ENCODE data around the gene GABRQ.

The GABRQ gene

DNA sequence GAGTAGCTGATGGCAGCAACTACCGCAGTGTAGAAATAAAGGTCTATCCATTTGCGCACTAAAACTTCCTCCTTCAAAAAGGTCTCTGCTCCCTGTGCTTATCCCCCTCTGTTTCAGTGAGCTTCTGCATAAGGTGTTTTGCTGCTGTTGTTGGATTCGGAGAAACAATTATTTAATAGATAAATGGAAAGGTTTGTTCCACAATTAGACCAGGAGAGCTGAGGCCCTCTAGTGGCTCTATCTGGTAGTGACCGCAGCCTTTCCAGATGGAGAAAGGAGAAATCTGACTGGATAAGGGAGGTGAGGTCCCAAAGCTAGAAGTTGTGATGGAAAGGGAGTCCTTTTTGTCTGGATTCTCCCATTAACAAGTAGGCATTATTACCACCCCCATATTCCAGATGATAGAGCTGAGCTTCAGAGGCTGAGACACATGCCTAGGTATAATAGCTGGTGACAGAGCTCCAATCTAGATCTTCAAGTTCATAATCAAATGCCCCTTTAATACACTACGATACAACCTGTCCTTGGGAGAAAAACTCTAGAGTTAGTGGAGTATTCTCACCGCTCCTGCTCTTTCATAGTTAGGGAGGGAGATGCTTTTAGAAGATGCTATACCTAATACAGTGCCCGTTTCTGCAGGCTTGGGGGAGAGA is 5.1 kb upstream of the GABRQ start:
- TF ChIP-seq, protein P1, sequence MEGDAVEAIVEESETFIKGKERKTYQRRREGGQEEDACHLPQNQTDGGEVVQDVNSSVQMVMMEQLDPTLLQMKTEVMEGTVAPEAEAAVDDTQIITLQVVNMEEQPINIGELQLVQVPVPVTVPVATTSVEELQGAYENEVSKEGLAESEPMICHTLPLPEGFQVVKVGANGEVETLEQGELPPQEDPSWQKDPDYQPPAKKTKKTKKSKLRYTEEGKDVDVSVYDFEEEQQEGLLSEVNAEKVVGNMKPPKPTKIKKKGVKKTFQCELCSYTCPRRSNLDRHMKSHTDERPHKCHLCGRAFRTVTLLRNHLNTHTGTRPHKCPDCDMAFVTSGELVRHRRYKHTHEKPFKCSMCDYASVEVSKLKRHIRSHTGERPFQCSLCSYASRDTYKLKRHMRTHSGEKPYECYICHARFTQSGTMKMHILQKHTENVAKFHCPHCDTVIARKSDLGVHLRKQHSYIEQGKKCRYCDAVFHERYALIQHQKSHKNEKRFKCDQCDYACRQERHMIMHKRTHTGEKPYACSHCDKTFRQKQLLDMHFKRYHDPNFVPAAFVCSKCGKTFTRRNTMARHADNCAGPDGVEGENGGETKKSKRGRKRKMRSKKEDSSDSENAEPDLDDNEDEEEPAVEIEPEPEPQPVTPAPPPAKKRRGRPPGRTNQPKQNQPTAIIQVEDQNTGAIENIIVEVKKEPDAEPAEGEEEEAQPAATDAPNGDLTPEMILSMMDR (IDR thresholded peaks at IDR 0.05; ENCODE audit: control insufficient read depth, extremely low read depth, insufficient read depth), result peak; percentile 59
- no peak for DNase-seq (ENCODE audit: low read depth)
- H3K4me3 ChIP-seq (ENCODE audit: low read depth, low read length), result no peak overlapping the region

DNA sequence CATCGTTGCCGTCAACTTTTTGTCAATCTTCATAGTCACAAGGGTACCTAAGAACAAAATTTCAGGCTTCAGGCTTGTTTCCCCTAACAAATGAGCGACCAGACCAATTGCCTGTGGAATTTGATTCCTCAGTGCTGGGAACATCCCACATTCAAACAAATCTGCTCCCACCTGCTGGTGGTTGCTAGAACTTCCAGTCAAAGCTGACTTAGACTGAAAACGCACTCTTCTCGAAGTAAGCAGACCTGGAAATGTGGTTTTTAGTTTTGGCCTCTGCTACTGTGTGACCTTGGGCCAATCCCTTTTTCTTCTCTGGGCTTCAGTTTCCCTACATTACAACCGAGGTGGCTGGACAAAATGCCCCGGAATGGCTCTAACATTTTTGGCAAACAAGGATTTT is 1.8 kb upstream of the GABRQ start:
- no peak for DNase-seq (ENCODE audit: low read depth)
- TF ChIP-seq, protein P1 (IDR thresholded peaks at IDR 0.05; ENCODE audit: control insufficient read depth, extremely low read depth, insufficient read depth), result peak; percentile 57

DNA sequence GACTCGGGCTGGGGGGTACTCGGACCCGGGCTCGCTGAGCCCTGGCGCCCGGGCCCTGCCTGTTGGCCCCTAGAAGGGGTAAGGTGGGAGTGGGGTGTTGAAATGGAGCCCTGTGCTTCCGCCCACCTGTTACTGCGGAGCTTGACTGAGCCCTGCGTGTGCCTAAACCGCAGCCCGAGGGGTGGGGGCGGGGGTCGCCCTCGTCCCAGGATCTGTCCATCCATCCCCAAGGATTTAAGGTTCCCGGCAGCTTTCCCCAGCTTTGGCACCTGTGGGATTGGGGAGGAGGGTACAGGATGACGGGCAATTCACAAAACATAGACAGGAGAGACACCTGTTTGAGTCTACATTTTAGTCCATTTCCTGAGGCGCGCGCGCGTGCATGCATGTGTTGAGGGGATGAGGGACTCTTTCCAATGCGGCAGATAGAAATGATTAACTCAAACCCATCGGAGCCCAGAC is 779 bp downstream of the GABRQ start:
- DNase-seq (ENCODE audit: low read depth), result no peak
- no peak overlapping the region for H3K4me3 ChIP-seq (ENCODE audit: low read depth, low read length)

More for the DNA sequence above, 1.8 kb upstream of the GABRQ start:
- no peak overlapping the region for H3K4me3 ChIP-seq (ENCODE audit: low read depth, low read length)

DNA sequence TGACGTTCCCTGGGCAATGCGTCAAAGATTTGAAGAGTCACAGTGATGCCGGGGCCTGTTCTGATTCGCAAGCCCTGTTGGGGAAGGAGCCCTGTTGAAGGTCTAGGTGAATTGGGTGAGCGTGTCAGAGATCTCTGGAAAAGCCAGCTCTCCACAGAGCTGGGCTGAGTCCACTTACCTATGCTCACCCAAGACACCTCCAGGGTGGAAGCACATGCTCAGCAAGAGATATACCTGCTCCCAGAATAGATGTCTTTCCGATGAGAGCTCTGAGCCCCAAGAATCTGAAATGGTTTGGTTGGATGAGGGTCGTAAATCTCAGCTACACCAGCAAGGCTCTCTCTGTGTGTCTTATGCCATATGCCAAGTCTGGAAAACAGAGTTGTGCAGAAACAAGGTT is 1.7 kb downstream of the GABRQ start:
- DNase-seq (ENCODE audit: low read depth), result no peak
- H3K4me3 ChIP-seq (ENCODE audit: low read depth, low read length), result no peak overlapping the region
- TF ChIP-seq, protein P1 (IDR thresholded peaks at IDR 0.05; ENCODE audit: control insufficient read depth, extremely low read depth, insufficient read depth), result no peak

More for the DNA sequence above, 779 bp downstream of the GABRQ start:
- TF ChIP-seq, protein P1 (IDR thresholded peaks at IDR 0.05; ENCODE audit: control insufficient read depth, extremely low read depth, insufficient read depth), result no peak

DNA sequence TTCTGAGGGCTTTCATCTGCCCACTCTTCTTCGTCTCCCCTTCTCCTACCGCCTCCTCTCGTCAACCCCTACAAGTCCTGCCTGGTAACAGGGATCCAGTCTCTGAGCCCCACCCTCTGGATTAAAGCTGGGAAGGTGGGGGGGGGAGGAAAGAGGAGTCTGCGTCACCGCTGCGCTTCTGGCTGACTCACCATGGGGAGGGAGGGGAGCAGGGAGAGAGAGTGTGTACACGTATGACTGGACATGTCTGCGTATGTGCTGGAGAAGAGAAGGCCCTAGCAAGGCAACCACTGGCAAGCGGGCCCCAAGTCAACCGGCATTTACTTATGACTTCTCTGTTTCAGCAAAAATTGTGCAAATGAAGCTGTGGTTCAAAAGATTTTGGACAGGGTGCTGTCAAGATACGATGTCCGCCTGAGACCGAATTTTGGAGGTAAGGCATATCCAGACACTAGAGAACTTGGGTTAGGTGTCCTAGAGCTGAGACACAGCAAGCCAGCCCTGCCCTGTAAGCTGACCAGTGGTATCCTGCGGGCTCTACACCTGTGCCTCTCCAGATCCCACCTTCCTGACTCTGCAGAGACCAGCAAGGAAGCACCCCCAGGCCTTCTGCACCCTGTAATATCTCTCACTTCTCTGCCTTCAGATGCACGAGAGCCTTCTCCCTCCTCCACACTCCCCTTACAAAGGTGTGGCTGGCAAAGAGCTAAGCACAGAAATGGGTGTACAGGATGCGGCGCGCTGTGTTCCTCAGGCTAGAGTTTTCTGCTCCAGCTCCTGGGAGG is 2.5 kb downstream of the GABRQ start:
- no peak overlapping the region for H3K4me3 ChIP-seq (ENCODE audit: low read depth, low read length)
- no peak for DNase-seq (ENCODE audit: low read depth)
- TF ChIP-seq, protein P1 (IDR thresholded peaks at IDR 0.05; ENCODE audit: control insufficient read depth, extremely low read depth, insufficient read depth), result no peak

DNA sequence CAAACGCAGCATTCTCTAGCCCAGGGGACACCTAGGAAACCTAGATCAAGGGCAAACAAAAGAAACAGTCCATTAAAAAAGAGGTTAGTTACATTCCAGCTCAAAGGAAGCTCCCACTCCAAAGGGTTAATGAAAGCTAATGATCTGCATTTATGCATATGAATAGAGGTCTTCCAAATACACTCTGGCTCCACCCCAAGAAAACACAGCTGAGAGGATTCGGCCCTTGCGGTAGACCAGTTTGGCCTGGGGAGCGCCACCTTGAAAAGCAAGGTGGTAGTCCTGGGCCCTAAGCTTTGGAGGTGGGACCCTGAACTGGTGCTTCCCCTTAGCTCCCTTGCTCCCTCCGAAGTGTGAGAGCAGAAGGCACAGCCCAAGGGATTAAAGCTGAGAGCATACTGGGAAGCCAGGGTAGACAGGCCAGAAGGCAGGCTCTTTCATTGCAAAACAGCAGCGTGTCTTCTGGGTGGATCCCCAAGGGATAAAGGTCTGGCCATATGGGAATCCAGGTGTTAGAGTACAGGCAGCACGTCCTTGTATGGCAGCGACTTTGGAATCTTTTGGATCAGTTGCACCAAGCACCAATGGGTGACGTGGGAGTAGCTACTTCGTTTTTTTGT is 3.7 kb downstream of the GABRQ start:
- H3K4me3 ChIP-seq (ENCODE audit: low read depth, low read length), result no peak overlapping the region
- DNase-seq (ENCODE audit: low read depth), result no peak
- TF ChIP-seq, protein P1 (IDR thresholded peaks at IDR 0.05; ENCODE audit: control insufficient read depth, extremely low read depth, insufficient read depth), result no peak
